Measurements from ENCODE around the gene SLC27A1. TPM values are rescaled to one million over a fixed set of nuclear protein-coding genes. Genes with fewer than 3 reads are reported as not detected.

SLC27A1 gene
- total and polyA plus RNA-seq, 2 experiments from 2014 or later = 3.5 to 11.6 TPM

GRCh38 chr19:17532557-17532956, 62.2 kb downstream of the SLC27A1 start:
- Histone ChIP-seq H3K36me3 (ENCODE audit: insufficient read depth) (no peaks in the 10 kb centered on the region), H4K20me1 (replicated peaks; ENCODE audit: insufficient read depth) (no peaks in the 10 kb centered on the region), H2AFZ (no peak overlapping the region), H3K27me3 (ENCODE audit: insufficient read depth) (0 out of 2 replicates have a peak, but pooled peaks cover 4% of the 10 kb centered on the region), H3K79me2 (replicated peaks; ENCODE audit: insufficient read depth) (no peaks in the 10 kb centered on the region), H3K4me2 (no peak overlapping the region), H3F3A (replicated peaks; ENCODE audit: low read depth) (0 out of 2 replicates have a peak, but pooled peaks cover 4% of the 10 kb centered on the region), H3K4me3 (no peak overlapping the region), H3K9me2 (ENCODE audit: insufficient read depth) (no peaks in the 10 kb centered on the region), H3K27ac (ENCODE audit: low read depth) (no peak overlapping the region), H3K4me1 (ENCODE audit: insufficient read depth) (peaks cover 10% of the 10 kb centered on the region)
- H3K27me3 Mint-ChIP-seq (ENCODE audit: insufficient read depth, low read depth, poor library complexity) = peaks cover 10% of the 10 kb centered on the region
- DNase-seq (ENCODE audit: low spot score) = no peak
- no peak overlapping the region for H3K27ac Mint-ChIP-seq
- 0 out of 3 replicates have a peak, but pooled peaks cover 6% of the 10 kb centered on the region for H3K9me3 Mint-ChIP-seq
- peaks cover 3% of the 10 kb centered on the region; the same call in 1 of the 3 replicates for H3K36me3 Mint-ChIP-seq (ENCODE audit: low read depth)
- TF ChIP-seq CREB1 (CRISPR knock-in tag; IDR thresholded peaks at IDR 0.05; ENCODE audit: low read depth) (no peak), ZNF462 (CRISPR knock-in tag; IDR thresholded peaks at IDR 0.05) (no peak), EZH2 (IDR thresholded peaks at IDR 0.05; ENCODE audit: low read depth, unreplicated experiment) (no peak), EZH2phosphoT487 (IDR thresholded peaks at IDR 0.05; ENCODE audit: unreplicated experiment) (no peak), JUNB (IDR thresholded peaks at IDR 0.05; ENCODE audit: unreplicated experiment) (no peak), NANOG (IDR thresholded peaks at IDR 0.05; ENCODE audit: borderline replicate concordance) (no peak), ZNF114 (CRISPR knock-in tag; IDR thresholded peaks at IDR 0.05) (no peak), ZNF331 (CRISPR knock-in tag; IDR thresholded peaks at IDR 0.05; ENCODE audit: low read depth) (no peak), POLR2AphosphoS5 (IDR thresholded peaks at IDR 0.05; ENCODE audit: low read depth) (no peak), STAT1 (IDR thresholded peaks at IDR 0.05; ENCODE audit: unreplicated experiment) (no peak), REST (IDR thresholded peaks at IDR 0.05; ENCODE audit: unreplicated experiment) (no peak)
- TF ChIP-seq, protein P1, sequence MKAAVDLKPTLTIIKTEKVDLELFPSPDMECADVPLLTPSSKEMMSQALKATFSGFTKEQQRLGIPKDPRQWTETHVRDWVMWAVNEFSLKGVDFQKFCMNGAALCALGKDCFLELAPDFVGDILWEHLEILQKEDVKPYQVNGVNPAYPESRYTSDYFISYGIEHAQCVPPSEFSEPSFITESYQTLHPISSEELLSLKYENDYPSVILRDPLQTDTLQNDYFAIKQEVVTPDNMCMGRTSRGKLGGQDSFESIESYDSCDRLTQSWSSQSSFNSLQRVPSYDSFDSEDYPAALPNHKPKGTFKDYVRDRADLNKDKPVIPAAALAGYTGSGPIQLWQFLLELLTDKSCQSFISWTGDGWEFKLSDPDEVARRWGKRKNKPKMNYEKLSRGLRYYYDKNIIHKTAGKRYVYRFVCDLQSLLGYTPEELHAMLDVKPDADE (IDR thresholded peaks at IDR 0.05) = no peak
- TF ChIP-seq, protein P2, sequence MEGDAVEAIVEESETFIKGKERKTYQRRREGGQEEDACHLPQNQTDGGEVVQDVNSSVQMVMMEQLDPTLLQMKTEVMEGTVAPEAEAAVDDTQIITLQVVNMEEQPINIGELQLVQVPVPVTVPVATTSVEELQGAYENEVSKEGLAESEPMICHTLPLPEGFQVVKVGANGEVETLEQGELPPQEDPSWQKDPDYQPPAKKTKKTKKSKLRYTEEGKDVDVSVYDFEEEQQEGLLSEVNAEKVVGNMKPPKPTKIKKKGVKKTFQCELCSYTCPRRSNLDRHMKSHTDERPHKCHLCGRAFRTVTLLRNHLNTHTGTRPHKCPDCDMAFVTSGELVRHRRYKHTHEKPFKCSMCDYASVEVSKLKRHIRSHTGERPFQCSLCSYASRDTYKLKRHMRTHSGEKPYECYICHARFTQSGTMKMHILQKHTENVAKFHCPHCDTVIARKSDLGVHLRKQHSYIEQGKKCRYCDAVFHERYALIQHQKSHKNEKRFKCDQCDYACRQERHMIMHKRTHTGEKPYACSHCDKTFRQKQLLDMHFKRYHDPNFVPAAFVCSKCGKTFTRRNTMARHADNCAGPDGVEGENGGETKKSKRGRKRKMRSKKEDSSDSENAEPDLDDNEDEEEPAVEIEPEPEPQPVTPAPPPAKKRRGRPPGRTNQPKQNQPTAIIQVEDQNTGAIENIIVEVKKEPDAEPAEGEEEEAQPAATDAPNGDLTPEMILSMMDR (conservative IDR thresholded peaks at IDR 0.05; ENCODE audit: low read depth in 2 of 2) = no peak
- ATAC-seq = no peak
- no peak overlapping the region for H3K4me3 Mint-ChIP-seq
- H3K4me1 Mint-ChIP-seq = peaks cover 2% of the 10 kb centered on the region; the same call in 1 of the 3 replicates
